ENCODE results near the gene CCDC137. TPM values are rescaled to one million over a fixed set of nuclear protein-coding genes. Genes with fewer than 3 reads are reported as not detected.

The CCDC137 gene
- polyA plus RNA-seq, 1 donor from 2014 or later, result 27.9 TPM

DNA sequence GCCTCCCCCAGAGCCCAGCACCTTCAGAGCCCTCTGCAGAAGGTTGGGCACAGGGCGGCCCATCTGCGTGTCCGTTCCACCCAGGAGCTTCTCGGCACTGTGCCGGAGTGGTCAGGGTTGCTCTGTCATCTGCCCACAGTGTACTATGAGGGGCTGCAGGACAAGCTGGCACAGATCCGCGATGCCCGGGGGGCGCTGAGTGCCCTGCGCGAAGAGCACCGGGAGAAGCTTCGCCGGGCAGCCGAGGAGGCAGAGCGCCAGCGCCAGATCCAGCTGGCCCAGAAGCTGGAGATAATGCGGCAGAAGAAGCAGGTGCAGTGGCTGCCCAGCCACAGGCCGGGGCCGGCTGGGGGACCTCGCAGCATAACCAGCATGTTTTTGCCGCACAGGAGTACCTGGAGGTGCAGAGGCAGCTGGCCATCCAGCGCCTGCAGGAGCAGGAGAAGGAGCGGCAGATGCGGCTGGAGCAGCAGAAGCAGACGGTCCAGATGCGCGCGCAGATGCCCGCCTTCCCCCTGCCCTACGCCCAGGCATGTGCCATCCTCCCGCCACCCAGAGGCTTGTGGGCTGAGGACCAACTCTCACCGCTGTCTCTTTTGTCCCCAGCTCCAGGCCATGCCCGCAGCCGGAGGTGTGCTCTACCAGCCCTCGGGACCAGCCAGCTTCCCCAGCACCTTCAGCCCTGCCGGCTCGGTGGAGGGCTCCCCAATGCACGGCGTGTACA lies 29.8 kb downstream of the CCDC137 start:
- peaks cover 0 to 1% (median 0%) of the 10 kb centered on the region in 3 donors for H3K4me1 Mint-ChIP-seq
- no peak overlapping the region for H3K27ac Mint-ChIP-seq
- H3K4me3 Mint-ChIP-seq, result no peak overlapping the region
- H3K36me3 Mint-ChIP-seq, result no peaks in the 10 kb centered on the region
- no peaks in the 10 kb centered on the region for H3K9me3 Mint-ChIP-seq
- no peaks in the 10 kb centered on the region for H3K27me3 Mint-ChIP-seq

DNA sequence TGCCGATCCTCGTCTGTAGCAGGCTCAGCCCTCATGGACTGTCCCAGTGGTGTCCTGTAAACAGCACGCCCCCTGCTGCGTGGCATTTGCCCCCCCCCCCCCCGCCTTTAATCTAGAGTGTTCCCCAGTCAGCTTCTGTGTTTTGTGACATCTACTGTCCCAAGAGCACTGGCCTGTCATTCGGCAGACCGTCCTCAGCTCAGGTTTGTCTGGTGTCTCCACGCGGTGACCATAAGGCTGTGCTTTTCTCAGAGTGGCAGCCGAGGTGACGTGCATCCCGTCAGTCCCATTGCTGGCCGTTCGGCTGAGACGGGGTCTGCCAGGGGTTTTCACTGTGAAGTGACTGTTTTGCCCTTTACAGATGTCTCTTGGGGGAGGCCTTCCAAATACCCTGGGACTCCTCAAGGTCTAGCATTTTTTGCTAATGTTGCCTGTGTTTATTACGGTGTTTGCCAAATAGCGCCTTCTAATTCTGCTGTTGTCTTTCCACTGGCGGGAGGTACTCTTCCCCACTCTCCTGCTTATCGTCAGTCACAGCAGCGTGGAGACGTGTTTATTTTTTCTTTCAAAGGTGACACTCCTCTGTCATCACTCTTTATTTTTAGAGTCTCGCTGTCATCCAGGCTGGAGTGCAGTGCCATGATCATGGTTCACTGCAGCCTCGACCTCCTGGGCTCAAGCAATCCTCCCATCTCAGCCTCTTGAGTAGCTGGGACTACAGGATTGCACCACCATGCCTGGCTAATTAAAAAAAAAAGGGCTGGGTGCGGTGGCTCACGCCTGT lies 30.9 kb downstream of the CCDC137 start:
- no peak overlapping the region for H3K27ac Mint-ChIP-seq

DNA sequence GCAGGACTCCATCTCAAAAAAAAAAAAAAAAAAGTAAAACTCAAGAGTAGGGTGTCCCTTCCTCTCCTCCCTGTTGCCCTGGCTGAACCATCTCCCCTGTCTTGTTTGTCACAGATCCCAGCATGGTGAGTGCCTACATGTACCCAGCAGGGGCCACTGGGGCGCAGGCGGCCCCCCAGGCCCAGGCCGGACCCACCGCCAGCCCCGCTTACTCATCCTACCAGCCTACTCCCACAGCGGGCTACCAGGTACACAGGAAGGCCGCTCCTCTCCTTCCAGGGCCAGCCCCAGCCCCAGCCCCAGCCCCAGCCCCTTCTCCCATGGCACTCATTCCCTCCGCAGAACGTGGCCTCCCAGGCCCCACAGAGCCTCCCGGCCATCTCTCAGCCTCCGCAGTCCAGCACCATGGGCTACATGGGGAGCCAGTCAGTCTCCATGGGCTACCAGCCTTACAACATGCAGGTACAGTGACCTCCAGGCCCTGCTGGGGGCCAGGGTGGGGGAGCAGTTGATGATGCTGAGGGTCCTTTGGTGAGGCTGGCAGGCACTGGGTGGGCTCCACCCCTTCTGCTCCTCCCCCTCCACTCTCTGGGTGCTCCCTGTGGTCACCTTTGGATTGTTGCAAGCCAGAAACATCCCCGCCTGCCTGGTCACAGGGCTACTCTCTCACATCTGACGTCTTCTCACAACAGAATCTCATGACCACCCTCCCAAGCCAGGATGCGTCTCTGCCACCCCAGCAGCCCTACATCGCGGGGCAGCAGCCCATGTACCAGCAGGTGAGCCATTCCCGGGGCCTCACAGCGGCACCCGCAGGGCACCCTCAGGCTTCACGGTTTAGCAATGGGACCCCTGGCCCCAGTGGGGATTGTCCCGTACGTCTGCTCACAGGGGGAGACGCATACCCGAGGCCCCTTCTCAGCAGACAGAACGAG lies 34.1 kb downstream of the CCDC137 start:
- peak overlapping the region in 3 of 4 donors; percentile 9 to 47 (median 25) for H3K4me3 Mint-ChIP-seq
- peaks cover under 1% of the 10 kb centered on the region for H3K36me3 Mint-ChIP-seq
- H3K9me3 Mint-ChIP-seq, result no peaks in the 10 kb centered on the region
- peaks cover 9 to 14% (median 9%) of the 10 kb centered on the region in 3 donors for H3K4me1 Mint-ChIP-seq
- H3K27ac Mint-ChIP-seq, result peak overlapping the region in 1 of 3 donors; percentile 32
- no peaks in the 10 kb centered on the region for H3K27me3 Mint-ChIP-seq

More for the DNA sequence above, 30.9 kb downstream of the CCDC137 start:
- Mint-ChIP-seq H3K36me3 (no peaks in the 10 kb centered on the region), H3K27me3 (no peaks in the 10 kb centered on the region), H3K4me1 (peaks cover 0 to 8% (median 1%) of the 10 kb centered on the region in 3 donors), H3K4me3 (no peak overlapping the region), H3K9me3 (no peaks in the 10 kb centered on the region)

DNA sequence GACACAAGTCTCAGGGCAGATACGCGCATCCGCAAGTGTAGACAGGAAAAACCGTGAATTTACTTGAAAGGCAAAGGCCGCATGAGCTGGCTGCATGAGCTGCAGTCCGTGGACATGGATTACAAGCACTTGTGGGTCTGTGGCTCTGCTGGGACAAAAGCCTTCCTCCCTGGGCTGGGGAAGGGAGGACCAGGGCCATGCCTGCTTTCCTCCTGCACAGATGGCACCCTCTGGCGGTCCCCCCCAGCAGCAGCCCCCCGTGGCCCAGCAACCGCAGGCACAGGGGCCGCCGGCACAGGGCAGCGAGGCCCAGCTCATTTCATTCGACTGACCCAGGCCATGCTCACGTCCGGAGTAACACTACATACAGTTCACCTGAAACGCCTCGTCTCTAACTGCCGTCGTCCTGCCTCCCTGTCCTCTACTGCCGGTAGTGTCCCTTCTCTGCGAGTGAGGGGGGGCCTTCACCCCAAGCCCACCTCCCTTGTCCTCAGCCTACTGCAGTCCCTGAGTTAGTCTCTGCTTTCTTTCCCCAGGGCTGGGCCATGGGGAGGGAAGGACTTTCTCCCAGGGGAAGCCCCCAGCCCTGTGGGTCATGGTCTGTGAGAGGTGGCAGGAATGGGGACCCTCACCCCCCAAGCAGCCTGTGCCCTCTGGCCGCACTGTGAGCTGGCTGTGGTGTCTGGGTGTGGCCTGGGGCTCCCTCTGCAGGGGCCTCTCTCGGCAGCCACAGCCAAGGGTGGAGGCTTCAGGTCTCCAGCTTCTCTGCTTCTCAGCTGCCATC lies 34.9 kb downstream of the CCDC137 start:
- H3K4me1 Mint-ChIP-seq, result peaks cover 9 to 16% (median 11%) of the 10 kb centered on the region in 3 donors
- H3K27ac Mint-ChIP-seq, result peak overlapping the region in 2 of 3 donors; percentile 71 to 76
- H3K27me3 Mint-ChIP-seq, result no peaks in the 10 kb centered on the region
- peak overlapping the region; percentile 9 to 86 (median 78) for H3K4me3 Mint-ChIP-seq
- H3K9me3 Mint-ChIP-seq, result no peaks in the 10 kb centered on the region
- peaks cover 2% of the 10 kb centered on the region for H3K36me3 Mint-ChIP-seq

DNA sequence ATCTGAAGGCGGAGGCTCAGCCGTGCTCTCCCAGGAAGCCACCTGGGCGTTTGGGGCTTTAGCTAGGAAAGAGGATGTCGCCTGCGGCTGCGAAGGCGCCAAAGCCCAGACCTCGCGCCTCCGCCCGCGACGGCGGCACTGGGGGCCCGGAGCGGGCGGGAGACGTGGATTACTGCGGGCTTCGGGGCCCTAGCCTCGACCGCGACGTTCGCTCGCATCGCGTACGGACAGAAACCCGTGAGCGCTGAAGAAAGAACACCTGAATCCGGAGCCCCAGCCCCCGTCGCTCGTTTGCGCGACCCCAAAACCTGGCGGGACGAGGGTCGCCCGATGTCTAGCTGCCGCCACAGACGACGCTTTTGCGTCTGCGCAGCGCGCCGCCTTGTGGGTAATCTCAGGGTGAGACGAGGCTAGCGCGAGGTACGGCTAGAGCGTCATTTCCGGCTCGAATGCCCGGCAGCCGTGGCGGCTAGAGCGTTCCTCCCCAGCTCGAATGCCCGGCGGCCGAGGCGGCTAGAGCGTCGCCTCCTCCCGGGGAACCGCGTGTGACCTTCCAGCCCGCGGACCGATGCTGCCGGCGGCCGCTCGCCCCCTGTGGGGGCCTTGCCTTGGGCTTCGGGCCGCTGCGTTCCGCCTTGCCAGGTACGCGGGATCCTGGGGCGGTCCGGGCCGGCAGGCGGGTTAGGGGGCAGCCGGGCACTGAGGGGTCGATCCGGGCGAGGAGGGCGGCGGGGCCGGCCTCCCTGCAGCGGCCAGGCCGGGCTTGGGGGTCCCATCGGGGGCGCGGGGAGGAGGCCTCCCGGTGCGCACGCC lies 36.6 kb downstream of the CCDC137 start, which contains the start of gene MRPL12:
MRPL12 (plus strand) TSS at position 434 of the 813 bp plus-strand sequence; CDS start at position 569, 135 bp downstream.
- peaks cover 2% of the 10 kb centered on the region for H3K36me3 Mint-ChIP-seq
- H3K27ac Mint-ChIP-seq, result peak within 1 kb of the TSS; percentile 93 to 96 (median 94)
- H3K9me3 Mint-ChIP-seq, result no peaks in the 10 kb centered on the region
- H3K4me1 Mint-ChIP-seq, result peaks cover 9 to 16% (median 11%) of the 10 kb centered on the region in 3 donors
- peak within 1 kb of the TSS; percentile 86 to 99 (median 95) for H3K4me3 Mint-ChIP-seq
- H3K27me3 Mint-ChIP-seq, result no peaks in the 10 kb centered on the region

DNA sequence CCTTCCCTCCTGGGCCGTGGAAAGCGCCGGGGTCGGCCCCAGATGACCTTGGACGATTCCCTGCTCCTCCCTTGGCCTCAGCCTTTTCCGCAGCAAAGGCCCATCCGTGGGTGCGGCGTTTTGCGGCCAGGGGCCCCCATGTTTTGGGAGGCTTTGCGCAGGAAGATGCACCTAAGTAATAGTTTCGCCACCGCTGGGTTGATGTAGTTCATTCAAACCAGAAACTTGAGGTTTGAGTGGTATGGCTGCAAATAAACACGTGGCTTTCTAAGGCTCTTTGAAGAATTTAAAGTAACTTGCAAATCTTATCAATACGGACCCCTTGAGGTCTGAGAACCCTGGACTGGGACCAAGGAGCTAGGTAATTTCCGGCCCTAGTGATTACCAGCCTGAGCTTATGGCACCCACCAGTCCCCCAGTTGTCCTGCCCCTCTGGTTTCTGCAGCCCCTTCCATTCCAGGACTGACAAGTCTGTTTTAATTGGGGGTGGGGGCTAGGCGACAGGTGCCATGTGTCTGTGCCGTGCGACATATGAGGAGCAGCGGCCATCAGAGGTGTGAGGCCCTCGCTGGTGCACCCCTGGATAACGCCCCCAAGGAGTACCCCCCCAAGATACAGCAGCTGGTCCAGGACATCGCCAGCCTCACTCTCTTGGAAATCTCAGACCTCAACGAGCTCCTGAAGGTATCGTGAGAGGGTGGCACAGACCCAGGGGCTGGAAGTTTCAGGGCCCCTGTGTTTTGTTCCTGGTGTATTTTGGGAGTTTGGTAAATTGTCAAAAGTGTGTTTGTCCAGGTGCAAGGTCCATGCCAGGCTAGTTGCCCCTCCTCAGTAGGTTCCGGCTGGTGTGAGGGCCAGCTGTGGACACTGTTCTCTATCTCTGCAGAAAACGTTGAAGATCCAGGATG lies 37.5 kb downstream of the CCDC137 start:
- H3K36me3 Mint-ChIP-seq, result peaks cover 2% of the 10 kb centered on the region
- H3K4me3 Mint-ChIP-seq, result peak overlapping the region; percentile 86 to 99 (median 88)
- H3K27me3 Mint-ChIP-seq, result no peaks in the 10 kb centered on the region
- peak overlapping the region in 1 of 3 donors; percentile 94 for H3K27ac Mint-ChIP-seq
- H3K4me1 Mint-ChIP-seq, result peaks cover 9 to 16% (median 11%) of the 10 kb centered on the region in 3 donors
- H3K9me3 Mint-ChIP-seq, result no peaks in the 10 kb centered on the region

DNA sequence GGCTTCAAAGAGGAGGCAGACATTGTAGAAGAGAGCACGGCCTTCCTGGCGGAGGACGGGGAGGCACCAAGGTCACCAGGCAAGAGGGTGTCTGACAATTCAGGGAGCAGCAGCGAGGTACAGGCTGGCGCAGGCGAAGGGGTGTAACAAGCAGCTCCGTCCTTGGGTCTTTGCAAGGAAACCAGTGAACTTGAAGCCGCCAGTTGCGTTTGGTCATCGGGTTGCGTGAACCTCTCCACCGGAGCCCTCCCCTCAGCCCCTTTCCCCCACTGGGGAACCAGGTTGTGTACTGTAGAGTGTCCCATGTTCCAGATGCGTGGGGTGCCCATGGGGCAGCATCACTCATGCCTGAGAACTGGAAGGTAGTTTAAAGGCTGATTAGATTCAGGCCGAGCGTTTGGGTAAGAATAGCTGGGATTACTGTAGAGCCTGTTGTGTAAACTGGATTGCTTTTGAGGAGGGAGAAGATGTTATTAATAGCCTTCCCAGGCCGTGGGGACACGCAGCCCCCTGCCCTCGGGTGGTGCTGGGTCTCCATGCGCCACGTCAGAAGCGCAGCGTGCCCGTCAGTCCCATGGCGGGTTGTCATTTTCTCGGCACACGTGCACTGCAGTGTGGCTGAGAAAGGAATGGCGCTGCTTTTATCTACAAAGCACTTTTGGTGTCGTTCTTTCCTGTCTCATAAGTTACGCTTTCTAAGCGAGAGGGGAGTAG lies 39.1 kb downstream of the CCDC137 start:
- H3K4me1 Mint-ChIP-seq, result peaks cover 11 to 18% (median 11%) of the 10 kb centered on the region in 3 donors
- peak overlapping the region in 3 of 4 donors; percentile 57 to 70 (median 62) for H3K4me3 Mint-ChIP-seq
- no peaks in the 10 kb centered on the region for H3K9me3 Mint-ChIP-seq
- peaks cover 2% of the 10 kb centered on the region for H3K36me3 Mint-ChIP-seq
- peaks cover 1% of the 10 kb centered on the region for H3K27me3 Mint-ChIP-seq
- H3K27ac Mint-ChIP-seq, result peak overlapping the region in 1 of 3 donors; percentile 45

DNA sequence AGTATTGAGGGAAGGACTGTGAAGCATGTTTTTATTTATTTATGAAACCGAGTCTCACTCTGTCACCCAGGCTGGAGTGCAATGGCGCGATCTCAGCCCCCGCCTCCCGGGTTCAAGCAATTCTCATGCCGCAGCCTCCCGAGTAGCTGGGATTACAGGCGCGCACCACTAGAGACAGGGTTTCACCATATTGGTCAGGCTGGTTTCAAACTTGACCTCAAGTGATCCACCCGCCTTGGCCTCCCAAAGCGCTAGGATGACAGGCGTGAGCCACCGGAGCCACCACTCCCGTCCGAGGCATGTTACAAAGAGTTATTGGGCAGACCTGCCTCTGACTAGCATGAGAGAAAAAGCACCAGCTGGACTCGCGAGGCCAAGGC lies 39.7 kb downstream of the CCDC137 start:
- H3K4me1 Mint-ChIP-seq, result peaks cover 11 to 21% (median 14%) of the 10 kb centered on the region in 3 donors
- H3K36me3 Mint-ChIP-seq, result peaks cover 2% of the 10 kb centered on the region
- no peaks in the 10 kb centered on the region for H3K9me3 Mint-ChIP-seq
- peaks cover 4% of the 10 kb centered on the region for H3K27me3 Mint-ChIP-seq
- H3K4me3 Mint-ChIP-seq, result peak overlapping the region in 1 of 4 donors; percentile 62
- no peak overlapping the region for H3K27ac Mint-ChIP-seq

DNA sequence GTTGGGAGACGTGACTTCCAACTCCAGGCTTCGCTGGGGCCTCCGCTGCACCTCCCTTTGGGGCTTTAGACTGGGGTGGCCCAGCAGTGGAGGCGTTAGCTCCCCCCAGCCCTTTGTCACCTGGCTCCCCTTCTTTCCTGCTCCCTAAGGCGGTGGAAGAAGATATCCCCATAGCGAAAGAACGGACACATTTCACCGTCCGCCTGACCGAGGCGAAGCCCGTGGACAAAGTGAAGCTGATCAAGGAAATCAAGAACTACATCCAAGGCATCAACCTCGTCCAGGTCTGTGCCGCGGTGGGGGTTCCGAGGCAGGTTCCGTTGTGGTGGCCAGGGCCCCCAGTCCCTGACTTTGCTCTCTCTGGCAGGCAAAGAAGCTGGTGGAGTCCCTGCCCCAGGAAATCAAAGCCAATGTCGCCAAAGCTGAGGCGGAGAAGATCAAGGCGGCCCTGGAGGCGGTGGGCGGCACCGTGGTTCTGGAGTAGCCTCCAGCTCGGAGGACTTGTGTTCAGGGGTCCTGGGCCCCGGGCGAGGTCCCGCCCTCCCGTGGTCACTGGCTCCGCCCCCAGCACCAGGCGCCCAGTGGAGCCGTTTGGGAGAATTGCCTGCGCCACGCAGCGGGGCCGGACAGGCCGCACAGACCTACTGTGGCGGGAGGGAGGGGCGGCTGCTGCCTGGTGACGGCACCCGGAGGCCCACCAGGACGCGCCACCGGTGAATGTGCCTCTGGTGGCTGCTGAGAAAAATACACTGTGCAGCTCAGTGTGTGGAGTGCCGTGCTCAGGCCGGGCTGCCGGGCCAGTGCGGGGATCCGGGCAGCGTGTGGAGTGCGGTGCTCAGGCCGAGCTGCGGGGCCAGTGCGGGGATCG lies 40.5 kb downstream of the CCDC137 start:
- no peak overlapping the region for H3K27ac Mint-ChIP-seq
- peaks cover 2% of the 10 kb centered on the region for H3K36me3 Mint-ChIP-seq
- no peaks in the 10 kb centered on the region for H3K9me3 Mint-ChIP-seq
- H3K4me1 Mint-ChIP-seq, result peaks cover 11 to 19% (median 13%) of the 10 kb centered on the region in 3 donors
- H3K27me3 Mint-ChIP-seq, result peaks cover 4% of the 10 kb centered on the region
- peak overlapping the region in 2 of 4 donors; percentile 52 to 62 for H3K4me3 Mint-ChIP-seq

DNA sequence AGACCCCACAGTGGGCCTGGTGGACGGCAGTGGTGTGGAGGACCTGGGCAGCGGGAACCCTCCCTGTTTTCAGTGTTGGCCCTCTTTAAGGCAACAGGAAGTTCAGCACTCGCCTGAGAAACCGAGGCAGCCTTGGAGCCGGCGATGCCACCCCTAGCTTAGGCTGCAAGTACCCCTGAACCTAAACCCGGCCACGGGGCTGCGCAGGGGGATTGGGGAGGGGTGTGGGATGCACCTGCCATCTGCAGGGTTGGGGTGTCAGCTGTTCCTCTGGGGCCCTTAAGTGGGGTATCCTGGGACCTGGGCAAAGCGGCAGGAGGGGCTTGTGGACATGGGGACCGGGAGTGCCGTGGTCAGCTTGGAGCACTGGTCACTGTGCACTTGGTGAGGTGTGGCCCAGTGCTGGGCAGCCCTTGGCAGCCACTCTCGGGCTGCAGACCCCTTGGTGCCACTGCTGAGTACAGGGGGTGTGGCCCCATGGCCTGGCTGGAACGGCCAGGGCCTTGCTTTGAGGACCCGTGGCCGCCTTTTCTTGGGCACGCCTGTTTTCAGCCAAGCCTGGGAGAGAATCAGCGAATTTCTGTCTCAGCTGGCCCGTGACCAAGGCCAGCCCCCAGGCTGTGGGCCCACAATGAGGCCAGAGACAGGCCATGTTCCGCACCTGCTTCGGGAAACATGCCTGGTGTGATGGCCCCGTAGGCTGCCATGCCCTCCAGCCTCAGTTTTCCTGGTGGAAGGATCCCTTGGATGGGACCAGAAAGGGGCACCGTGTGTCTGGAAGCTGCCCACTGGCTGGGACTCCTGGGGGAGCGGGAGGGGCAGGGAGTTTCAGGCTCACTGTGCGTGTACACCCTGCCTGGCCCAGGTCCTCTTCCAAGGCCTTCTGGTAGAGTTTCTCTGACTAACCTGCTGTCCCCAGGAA lies 41.4 kb downstream of the CCDC137 start:
- Mint-ChIP-seq H3K36me3 (peaks cover 2% of the 10 kb centered on the region), H3K27ac (no peak overlapping the region), H3K27me3 (peaks cover 4% of the 10 kb centered on the region), H3K9me3 (no peaks in the 10 kb centered on the region), H3K4me1 (peaks cover 10 to 16% (median 15%) of the 10 kb centered on the region in 3 donors), H3K4me3 (no peak overlapping the region)
